AG04449 (cell line): ENCODE measurements around the gene ABR.

Experiments used
- CTCF ChIA-PET: fragments of 350-600 bp; formaldehyde crosslinking; extraction: SDS; loops from one replicate; lab custom pipeline; 2021; ENCODE audit warnings: antibody characterized with exemption; lab: Yijun Ruan, JAX
- POLR2A ChIA-PET: fragments of 400-600, 350-600 bp; formaldehyde crosslinking; extraction: SDS; loops from one replicate; lab custom pipeline; 2020; ENCODE audit warnings: antibody characterized with exemption, inconsistent platforms; lab: Yijun Ruan, JAX
- DNase-seq: peaks from one replicate; pipeline ENCODE4 v3.0.0-alpha.2; 2010; ENCODE audit warnings: low read depth, low spot score
- H3K4me3 ChIP-seq: 2 replicates; pipeline ENCODE4 v1.5.1; 2011; ENCODE audit warnings: low read depth, mild to moderate bottlenecking, control low read depth, low read length
- CTCF ChIP-seq: IDR thresholded peaks from one replicate; pipeline ENCODE4 v1.5.1; 2011; ENCODE audit warnings: mild to moderate bottlenecking, moderate library complexity, low read length, control low read depth, inconsistent platforms; ENCODE audit not compliant: insufficient read depth; ENCODE audit errors: missing control alignments

The ABR gene

GRCh38 chr17:1186923-1187771, 7.4 kb upstream of the ABR start:
- ChIA-PET POLR2A (interaction anchor here (1.8 kb wide), 1 partner anchor 64 kb away, joined by 5 read pairs; no protein-coding TSS in a partner anchor), CTCF (interaction anchor here (0.6 to 11.3 kb wide), 40 partner anchors 8 to 131 kb away, joined by 3 to 273 read pairs (median 6); no protein-coding TSS in a partner anchor)
- TF ChIP-seq CTCF, result peak; percentile 99
- DNase-seq, result peak; percentile 49
- peak overlapping the region; percentile 25; the same call in 1 of the 2 replicates for H3K4me3 ChIP-seq

GRCh38 chr17:1186214-1186820, 6.5 kb upstream of the ABR start:
- ChIA-PET CTCF (interaction anchor here (0.6 to 11.3 kb wide), 22 partner anchors 9 to 127 kb away, joined by 3 to 273 read pairs (median 8); no protein-coding TSS in a partner anchor), POLR2A (interaction anchor here (1.8 kb wide), 1 partner anchor 63 kb away, joined by 5 read pairs; no protein-coding TSS in a partner anchor)
- no peak overlapping the region for H3K4me3 ChIP-seq
- no peak for TF ChIP-seq CTCF
- no peak for DNase-seq

GRCh38 chr17:1183171-1183873, 3.5 kb upstream of the ABR start:
- no peak for DNase-seq
- ChIA-PET POLR2A (no interaction called here), CTCF (interaction anchor here (2.7 to 11.3 kb wide), 2 partner anchors 60 to 127 kb away, joined by 7 to 273 read pairs; no protein-coding TSS in a partner anchor)
- no peak overlapping the region for H3K4me3 ChIP-seq
- no peak for TF ChIP-seq CTCF

GRCh38 chr17:1182811-1183170, 3.0 kb upstream of the ABR start:
- TF ChIP-seq CTCF, result no peak
- H3K4me3 ChIP-seq, result no peak overlapping the region
- no peak for DNase-seq
- POLR2A ChIA-PET, result no interaction called here
- CTCF ChIA-PET, result interaction anchor here (2.7 kb wide), 1 partner anchor 126 kb away, joined by 7 read pairs; no protein-coding TSS in a partner anchor

- ChIA-PET POLR2A (interaction anchor here (0.7 kb wide), 1 partner anchor 9 kb away, joined by 3 read pairs; no protein-coding TSS in a partner anchor), CTCF (interaction anchor here (0.7 to 6.8 kb wide), 5 partner anchors 8 to 125 kb away, joined by 3 to 57 read pairs (median 7); no protein-coding TSS in a partner anchor)
- TF ChIP-seq CTCF, result no peak
- H3K4me3 ChIP-seq, result no peak overlapping the region
- peak; percentile 44 for DNase-seq
These were observed 2.0 kb upstream of the ABR start for GRCh38 chr17:1181753-1182137.
